ENCODE results near the gene RAB3IL1. TPM values are rescaled to one million over a fixed set of nuclear protein-coding genes. Genes with fewer than 3 reads are reported as not detected.

Gene RAB3IL1
- total and polyA plus RNA-seq, 2 of the 13 experiments (the other 11 are each of a cell fraction or from before 2014, with no cell fraction given), result 1.2 to 2.0 TPM

DNA sequence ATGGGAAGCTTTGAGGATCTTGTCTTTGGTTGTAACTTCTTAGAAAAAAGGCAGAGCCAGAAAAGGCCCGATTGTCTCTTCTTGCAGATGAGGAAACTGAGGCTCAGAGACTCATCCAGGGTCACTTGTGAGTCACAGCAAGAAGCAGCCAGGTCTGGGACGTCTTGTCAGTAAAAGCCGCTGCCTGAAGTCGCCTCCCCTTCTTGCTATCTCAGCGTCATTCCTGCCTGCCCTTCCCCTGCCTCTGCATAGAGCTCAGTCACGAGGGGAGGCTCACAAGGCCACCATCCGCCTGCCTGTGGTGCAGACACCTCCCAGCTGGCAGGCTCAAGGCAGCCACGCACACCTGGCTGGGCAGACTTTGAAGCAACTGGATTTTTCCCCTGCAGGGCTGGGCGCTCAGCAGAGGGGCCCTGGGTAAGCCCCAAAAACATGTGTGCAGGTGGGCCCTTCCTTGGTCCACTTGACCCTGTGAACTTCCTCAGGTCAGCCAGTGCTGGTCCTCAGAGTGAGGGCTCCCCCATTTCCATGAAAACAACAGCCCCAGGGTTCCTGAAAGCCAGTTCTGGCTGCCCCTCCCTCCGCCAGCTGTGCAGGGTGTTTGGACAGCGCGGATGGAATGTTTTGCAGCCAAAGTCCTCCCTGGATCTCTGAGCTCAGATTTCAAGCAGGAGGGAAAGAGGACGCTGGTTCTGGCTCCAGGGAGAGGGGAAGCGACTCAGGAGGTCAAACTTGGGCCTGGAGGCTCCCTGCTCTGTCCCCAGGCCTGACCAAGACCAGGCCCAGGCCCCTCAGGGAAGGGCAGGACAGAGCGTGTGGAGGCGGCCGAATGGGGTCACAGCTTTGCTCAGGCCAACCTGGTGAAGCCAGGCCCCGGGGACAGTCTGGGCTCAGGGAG, 6.0 kb upstream of the RAB3IL1 start (continued):
- TF ChIP-seq ZNF576 (CRISPR knock-in tag; IDR thresholded peaks at IDR 0.05), result 0 out of 2 replicates have a peak, but pooled peaks have one; percentile 39
- TF ChIP-seq POGZ (CRISPR knock-in tag; IDR thresholded peaks at IDR 0.05), result peak; percentile 62; the same call in 1 of the 2 replicates
- TF ChIP-seq NR3C1 (CRISPR knock-in tag; IDR thresholded peaks at IDR 0.05), result no peak
- TF ChIP-seq PHF5A (CRISPR knock-in tag; IDR thresholded peaks at IDR 0.05; ENCODE audit: low read depth, unreplicated experiment), result no peak
- TF ChIP-seq TAF15 (IDR thresholded peaks at IDR 0.05; ENCODE audit: low read depth, low read length, poor library complexity, severe bottlenecking), result no peak
- no peak for TF ChIP-seq NFIC (IDR thresholded peaks at IDR 0.05; ENCODE audit: low read length)
- TF ChIP-seq ZNF547 (CRISPR knock-in tag; IDR thresholded peaks at IDR 0.05), result peak; percentile 40; the same call in 1 of the 2 replicates
- TF ChIP-seq CBX1 (IDR thresholded peaks at IDR 0.05; ENCODE audit: low read depth), result peak; percentile 38
- no peak for TF ChIP-seq EZH2 (conservative IDR thresholded peaks at IDR 0.05; ENCODE audit: low read depth, low read length)
- TF ChIP-seq NFAT5 (CRISPR knock-in tag; IDR thresholded peaks at IDR 0.05), result no peak
- peak; percentile 91 for TF ChIP-seq ZFX (CRISPR knock-in tag; IDR thresholded peaks at IDR 0.05; ENCODE audit: low read depth)
- no peak; the same call in 1 of the 2 replicates for TF ChIP-seq ZNF616 (CRISPR knock-in tag; IDR thresholded peaks at IDR 0.05; ENCODE audit: low read depth)
- no peak for TF ChIP-seq ZC3H4 (CRISPR knock-in tag; IDR thresholded peaks at IDR 0.05; ENCODE audit: borderline replicate concordance)
- no peak for TF ChIP-seq TBL1XR1 (IDR thresholded peaks at IDR 0.05; ENCODE audit: borderline replicate concordance, low read length, partially characterized antibody)
- no peak for TF ChIP-seq ZNF3 (CRISPR knock-in tag; IDR thresholded peaks at IDR 0.05)
- peak; percentile 64 for TF ChIP-seq ZNF883 (CRISPR knock-in tag; IDR thresholded peaks at IDR 0.05; ENCODE audit: not compliant biosample characterization)
- TF ChIP-seq YY1 (IDR thresholded peaks at IDR 0.05; ENCODE audit: insufficient read depth, insufficient replicate concordance, low read depth, low read length), result peak; percentile 50
- peak; percentile 80; the same call in 1 of the 2 replicates for TF ChIP-seq ZNF235 (CRISPR knock-in tag; IDR thresholded peaks at IDR 0.05; ENCODE audit: borderline replicate concordance)
- no peak; the same call in 1 of the 2 replicates for TF ChIP-seq ZNF839 (CRISPR knock-in tag; IDR thresholded peaks at IDR 0.05; ENCODE audit: borderline replicate concordance)
- no peak for TF ChIP-seq SIN3B (IDR thresholded peaks at IDR 0.05; ENCODE audit: low read length)
- peak; percentile 12; the same call in 1 of the 2 replicates for TF ChIP-seq ZNF580 (CRISPR knock-in tag; IDR thresholded peaks at IDR 0.05; ENCODE audit: borderline replicate concordance, low read depth)
- no peak for TF ChIP-seq TOPORS (CRISPR knock-in tag; IDR thresholded peaks at IDR 0.05)
- no peak for TF ChIP-seq ZNF496 (CRISPR knock-in tag; IDR thresholded peaks at IDR 0.05; ENCODE audit: insufficient replicate concordance)
- TF ChIP-seq ZNF563 (CRISPR knock-in tag; IDR thresholded peaks at IDR 0.05), result peak; percentile 73; the same call in 1 of the 2 replicates
